Stimulated activated CD8-positive, alpha-beta memory T cell treated with anti-CD3 and anti-CD28 coated beads, Interleukin-12 subunit alpha, Interleukin-12 subunit beta, amount 100 ng/mL, for 1 hour (primary cell): ENCODE results near the gene RNF8.
"Not testable (repeated sequence)": the region's sequence is repeated elsewhere in the genome, so short reads cannot be mapped to it uniquely, and the experiment has no call there.

Experiments
- DNase-seq: peaks from one replicate; pipeline ENCODE4 v3.0.0-alpha.2; 2020; ENCODE audit warnings: low read depth

RNF8 gene, protein sequence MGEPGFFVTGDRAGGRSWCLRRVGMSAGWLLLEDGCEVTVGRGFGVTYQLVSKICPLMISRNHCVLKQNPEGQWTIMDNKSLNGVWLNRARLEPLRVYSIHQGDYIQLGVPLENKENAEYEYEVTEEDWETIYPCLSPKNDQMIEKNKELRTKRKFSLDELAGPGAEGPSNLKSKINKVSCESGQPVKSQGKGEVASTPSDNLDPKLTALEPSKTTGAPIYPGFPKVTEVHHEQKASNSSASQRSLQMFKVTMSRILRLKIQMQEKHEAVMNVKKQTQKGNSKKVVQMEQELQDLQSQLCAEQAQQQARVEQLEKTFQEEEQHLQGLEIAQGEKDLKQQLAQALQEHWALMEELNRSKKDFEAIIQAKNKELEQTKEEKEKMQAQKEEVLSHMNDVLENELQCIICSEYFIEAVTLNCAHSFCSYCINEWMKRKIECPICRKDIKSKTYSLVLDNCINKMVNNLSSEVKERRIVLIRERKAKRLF

DNA sequence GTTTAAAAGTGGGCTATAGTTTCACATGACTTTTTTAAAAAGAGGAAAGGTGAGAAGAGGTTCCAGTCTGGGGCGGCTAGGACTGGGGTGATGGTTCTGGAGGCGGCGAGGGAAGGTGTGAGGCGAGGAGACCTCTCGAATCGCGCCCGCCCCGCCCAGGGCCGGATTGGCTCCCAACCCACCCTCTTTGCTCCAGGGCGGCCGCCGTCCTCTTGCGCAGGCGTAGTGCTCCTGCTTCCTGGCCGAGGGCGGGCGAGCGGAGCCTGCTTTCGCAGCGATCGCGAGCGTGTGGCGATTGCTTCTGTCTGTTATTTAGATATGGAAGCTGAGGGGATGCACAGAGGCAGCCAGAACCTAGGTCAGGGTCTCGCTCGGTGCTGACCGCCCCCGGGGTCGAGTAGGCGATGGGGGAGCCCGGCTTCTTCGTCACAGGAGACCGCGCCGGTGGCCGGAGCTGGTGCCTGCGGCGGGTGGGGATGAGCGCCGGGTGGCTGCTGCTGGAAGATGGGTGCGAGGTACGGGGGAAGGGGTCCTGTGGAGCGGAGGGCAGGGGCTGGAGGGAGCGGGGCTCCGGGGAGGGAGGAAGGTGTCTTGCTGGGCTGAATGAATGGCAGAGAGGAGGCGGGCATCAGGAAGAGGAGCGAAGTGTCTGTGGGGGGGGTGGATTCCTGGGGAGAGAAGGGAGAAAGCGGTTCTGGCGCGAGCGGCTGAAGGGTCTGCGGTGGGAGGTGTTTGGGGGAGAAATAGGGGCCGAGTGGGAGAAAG is at the start of gene RNF8:
TSS of gene RNF8 (plus strand) at position 223 of the 765 bp plus-strand sequence. CDS start at position 405, 182 bp downstream.
- peak; percentile 80 for DNase-seq

DNA sequence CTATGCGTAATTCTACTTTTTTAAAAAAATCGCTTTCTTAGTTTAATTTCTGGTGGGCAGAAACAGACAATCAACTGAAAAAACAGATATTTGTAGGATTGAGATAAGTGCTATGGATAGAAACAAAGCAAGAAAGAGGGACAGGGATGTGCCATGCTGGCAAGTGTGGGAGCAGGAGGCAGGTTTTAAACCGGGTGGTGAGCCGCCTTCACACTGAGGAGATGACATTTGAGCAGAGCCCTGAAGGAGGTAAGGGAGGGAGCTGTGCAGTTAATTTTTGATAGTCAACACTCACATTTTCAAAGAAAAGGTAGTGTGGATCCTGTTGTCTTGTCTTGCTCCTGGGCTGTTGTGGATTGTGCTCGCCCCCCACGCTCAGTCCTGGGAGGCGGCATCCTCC is 49.0 kb upstream of the RNF8 start:
- no peak for DNase-seq

DNA sequence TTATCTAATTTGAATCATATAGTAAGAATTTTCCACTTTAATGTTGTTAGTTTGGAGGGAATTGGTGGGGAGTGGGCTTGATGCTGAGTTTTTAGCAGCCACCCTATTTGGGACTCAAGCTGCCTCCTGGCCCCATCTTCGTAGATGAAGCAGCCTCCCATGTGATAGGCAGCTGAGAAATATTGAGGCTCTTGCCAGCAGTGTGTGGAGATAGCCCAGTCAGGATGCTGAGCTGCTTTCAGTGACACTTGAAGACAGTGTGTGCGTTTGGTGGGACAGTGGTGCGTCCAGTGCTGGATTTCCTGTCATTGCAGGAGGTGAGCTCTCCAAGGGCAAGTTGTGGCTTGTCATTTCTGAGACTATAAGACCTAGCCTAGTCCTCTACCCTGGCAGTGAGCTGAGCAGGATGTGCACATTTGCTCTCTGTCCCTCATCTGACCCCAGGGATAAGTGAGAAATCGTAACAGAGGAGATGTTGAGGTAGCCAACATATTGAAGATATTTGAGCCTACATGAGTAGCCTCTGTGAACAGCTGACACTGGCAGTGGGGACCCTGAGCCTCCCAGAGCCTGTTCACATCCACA is 47.9 kb upstream of the RNF8 start:
- no peak for DNase-seq

DNA sequence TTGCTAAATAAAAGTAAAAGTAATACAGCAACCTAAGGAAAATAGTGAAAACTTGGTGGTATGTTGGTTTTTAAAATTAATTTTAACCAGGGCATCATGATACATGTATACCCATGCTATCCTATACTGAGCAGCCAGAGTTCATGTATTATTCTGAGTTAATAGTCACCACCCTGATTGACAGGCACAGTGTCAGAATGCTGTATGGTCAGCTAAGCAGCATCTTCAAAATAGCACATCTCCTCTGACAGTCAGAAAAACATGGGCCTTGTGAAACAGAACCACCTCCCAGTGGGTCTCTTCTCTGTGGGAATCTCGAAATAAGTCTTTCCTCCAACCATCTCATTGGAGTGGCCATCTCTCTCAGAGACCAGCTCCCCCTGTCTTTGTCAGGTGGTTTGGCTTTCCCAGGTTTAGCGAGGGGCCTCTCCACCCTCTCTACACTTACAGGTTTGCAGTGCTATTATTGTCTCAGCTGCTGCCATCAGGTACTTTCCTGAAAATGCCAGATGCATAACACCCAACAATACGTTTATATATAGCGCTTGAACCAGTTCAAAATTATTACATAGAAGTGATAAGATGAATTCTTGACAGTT is 47.1 kb upstream of the RNF8 start:
- no peak for DNase-seq

DNA sequence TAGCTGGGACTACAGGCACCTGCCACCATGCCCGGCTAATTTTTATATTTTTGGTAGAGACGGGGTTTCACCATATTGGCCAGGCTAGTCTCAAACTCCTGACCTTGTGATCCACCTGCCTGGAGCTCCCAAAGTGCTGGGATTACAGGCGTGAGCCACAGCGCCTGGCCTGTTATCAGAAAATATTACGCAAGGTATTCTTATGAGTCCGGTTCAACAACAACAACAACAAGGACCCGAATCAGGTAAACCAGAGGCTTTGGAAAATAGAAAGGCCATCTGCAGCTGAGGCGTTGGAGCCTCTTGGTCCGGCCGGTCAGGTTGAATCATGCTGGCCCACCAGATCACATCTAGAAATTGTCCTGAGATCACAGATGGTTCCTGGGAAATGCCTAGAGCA is 46.3 kb upstream of the RNF8 start:
- DNase-seq, result not testable (repeated sequence)

DNA sequence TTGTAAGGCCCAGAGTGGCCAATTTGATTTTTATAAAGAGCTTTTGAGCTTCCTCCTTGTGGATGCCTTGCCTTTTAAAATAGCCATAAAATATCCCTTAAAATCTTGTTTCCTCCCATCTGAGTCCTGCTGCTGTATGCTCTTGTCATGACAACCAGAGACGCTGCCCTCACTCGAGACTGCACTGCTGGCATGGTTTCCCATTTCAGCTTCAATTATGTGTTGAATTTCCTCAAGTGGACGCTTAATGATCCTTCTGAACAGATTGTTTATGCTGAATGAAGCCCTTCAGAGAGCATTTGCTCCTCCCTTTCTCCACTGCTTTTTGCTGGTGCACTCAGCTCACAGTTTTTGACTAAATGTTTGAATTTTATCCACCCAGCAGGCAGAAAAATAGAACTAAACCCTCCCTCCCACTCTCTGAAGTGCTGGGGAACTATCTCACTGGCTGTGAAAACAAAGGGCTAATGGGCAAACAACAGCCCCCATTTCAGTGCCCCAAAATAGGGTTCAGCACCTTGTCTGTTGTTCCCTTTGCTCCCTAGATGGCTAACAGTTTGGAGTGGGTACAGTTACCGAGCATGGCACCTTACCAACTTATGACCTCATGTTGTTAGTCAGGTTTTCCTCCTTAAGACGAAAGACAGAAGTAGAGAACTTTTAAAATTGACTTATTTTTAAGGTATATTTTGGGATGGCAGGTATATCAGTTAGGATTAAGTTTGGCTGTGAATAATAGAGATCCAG is 45.5 kb upstream of the RNF8 start:
- DNase-seq, result no peak

DNA sequence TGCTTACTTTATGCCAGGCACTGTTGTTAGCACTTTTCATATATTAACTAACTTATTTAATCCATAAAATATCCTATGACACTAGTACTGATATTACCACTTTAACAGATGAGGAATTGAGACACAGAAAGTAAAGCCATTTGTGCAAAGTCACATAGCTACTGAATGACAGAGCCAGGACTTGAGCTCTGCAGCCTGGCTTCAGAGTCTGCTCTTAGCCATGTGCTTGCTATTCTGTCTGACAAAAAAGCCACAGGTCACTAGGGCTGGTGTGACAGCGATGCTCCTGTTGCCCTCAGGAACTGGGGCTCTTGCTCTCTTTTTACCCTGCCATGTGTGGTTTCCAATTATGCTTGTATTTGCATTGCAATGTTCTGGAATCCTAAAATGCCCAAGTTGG is 44.7 kb upstream of the RNF8 start:
- DNase-seq, result no peak

DNA sequence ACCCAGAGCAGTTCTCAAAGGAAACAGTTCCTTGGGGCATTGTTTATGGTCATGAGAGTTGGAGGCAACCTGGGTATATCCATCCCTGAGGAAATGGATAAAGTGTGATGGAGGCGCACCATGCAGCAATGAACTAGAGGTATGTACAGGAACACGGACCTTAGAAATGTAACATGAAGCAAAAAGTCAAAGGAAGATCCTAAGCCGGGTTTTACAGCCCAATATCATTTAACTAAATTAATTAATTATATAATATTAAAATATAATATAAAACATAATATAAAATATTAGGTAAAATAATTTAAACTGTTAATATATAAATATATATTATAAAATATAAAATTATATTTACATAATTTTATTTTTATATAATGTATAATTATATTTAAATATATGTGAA is 44.1 kb upstream of the RNF8 start:
- no peak for DNase-seq

DNA sequence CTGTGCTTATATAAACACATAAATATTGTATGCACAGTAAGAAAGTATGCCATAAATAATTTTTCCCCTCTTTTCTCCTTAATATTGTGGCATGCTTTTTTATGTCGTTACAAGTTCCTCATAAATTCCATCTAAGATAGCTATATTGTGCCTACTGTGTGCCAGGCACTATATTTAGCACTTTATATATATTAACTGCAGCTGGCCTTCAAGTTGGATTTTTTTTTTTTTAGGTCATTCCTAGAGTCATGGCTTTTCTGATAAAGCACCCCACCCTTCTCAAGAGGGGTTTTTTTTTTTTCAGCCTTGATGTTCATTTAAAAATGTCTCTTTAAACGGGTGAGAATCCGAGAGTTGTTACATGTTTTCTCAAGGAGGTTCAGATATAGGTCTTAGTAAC is 42.8 kb upstream of the RNF8 start:
- DNase-seq, result no peak

DNA sequence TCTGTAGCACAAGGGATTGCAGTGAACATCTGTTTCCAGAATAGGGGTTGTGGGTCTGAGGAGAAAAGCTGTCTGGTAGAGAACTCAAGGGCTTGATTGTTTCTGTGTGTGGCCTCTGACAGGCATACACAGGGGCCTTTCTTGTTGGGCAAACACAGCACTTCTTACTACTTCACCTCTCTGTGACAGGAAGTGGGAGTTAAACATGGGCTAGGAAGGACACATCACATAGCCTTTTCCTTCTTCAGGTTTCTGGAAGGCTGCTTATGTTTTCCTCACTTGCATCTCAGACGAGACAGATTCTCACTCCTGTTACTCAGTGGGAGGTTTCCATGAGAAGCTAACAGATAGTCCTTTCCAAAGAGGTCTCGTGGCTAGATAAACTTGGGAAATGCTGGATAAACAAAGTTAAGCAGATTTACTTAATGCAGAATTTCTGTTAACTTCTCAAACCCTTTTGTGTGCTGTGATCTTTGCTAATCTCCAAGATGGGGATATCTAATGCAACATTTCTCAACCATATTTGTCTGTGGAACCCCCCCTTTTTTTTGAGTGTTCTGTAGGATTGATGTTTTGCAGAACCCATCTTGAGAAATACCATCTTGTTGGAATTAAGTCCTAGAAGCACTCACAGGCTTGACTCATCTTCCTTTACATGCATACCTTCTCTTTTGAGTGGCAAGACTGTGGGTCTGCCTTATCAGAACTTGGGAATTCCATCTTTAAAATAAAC is 41.9 kb upstream of the RNF8 start:
- no peak for DNase-seq

DNA sequence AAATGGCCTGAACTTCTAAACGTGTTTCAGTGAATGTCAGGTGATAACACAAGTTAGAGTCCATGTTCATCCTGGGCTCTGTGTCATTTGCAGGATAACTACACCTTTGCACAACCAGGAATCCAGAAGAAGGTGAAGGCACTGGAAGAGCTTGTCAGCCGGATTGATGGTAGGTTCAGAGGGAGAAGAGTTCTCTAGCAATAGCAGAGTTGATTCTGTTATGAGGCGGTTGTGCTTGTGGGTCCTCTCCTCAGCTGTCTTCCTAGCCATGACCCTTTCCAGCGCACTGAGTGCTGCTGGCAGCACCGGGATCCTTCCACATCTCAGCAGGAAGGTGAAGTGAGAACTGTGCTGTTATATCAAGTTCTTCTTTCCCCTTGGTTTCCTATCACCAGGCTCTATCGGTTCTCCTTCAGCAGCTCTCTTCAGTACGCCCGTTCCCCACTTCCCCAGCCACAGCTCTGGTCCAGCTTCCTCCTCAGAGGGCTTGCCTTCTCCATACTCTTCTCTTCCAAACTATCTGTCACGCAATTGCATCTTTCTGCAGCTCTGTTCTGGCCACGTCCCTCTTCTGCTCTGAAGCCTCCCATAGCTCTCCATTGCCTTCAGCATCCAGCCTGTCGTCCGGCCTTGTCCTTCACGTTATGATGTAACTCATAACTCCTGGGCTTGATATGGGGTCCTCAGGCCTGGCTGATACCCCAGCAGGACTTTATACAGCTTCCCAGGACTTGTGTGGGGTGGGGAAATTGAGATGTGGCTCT is 39.9 kb upstream of the RNF8 start:
- DNase-seq, result no peak

DNA sequence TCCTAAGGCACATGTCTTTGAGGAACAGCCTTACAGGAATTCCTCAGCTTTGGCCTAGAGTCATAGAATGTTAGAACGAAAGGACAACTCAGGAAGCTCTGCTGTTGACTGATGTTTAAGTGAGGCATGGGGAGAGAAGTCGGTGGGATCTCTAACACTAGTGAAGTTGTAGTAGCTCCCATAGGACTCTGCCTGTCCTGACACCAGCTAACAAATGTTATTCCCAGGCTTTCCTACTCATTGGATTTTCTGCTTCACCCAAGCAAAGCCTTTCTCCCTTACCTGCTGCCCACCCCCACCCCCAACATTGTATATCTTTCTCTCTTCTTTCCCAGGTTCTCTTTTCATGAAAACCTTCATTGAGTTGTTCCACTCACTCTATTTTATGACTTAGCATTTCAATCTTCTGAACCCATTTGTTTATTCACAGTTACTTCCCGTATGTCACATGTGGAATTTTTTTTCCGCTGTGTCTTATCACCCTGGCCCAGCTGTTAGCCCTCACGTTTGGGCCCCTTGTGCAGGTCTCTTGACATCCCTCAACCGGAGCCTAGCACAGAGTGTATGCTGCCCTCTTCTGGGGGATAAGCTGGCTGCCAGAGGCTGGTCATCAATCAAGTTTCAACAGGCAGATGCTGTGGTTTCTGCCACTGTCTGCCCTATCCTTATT is 39.2 kb upstream of the RNF8 start:
- no peak for DNase-seq

DNA sequence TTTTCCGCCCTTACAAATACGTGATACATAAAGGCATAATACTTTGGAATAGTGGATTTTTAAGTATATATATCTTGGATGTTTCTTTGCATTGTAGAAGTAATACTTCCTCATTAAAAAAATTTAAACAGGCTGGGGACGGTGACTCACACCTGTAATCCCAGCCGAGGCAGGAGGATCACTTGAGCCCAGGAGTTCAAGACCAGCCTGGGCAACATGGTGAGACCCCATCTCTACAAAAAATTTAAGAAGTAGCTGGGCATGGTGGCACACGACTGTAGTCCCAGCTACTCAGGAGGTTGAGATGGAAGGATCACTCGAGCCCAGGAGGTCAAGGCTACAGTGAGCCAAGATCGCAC is 38.6 kb upstream of the RNF8 start:
- DNase-seq, result no peak

DNA sequence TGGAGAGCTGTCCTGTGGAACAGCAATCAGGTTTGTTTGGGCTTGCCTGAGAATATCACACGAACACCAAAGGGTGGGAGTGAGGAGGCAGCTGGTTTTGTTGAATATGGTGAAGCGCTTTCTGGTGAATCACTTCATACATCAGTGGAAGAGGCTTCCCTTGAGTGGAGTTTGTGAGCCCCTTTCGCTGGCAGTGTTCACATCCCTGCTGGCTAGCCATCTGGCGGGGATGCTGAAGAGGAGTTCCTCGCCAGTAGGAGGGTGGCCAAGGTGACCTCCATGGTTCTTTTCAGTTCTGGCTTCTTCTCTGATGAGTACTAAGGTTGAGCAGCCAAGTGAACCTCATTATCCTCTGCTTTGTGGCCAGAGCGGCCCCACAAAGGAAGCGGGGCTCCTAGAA is 37.7 kb upstream of the RNF8 start:
- DNase-seq, result no peak

DNA sequence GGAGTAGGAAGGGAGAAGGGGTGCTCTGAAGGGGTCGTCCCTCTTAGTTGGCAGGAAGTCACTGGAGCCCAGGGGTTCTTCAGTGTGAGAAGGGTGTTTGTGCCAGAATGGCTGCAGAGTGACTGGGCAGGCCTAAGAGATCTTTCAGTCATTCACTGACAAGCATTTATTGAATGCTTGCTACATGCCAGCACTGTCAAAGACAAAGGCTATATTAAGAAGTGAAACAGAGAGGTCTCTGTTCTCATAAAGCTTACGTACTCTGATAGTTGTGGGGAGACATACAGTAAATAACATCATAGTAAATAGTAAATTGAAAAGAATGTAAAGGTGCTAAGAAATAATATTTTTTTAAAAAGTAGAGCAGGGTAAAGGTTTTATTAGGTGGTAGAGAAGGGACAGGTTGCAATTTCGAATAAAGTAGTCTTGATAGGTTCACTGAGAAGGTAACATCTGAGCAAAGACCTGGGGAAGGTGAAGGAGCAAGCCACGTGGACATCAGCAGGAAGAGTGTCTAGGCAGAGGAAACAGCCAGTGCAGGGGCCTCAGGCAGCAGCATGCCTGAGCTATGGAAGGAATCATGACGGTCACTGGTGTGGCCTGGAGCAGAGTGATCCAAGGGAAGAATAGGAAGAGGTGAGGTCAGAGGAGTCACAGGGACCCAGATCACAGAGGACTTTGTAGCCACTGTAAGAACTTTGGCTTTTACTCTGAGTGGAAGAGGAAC is 36.3 kb upstream of the RNF8 start:
- no peak for DNase-seq

DNA sequence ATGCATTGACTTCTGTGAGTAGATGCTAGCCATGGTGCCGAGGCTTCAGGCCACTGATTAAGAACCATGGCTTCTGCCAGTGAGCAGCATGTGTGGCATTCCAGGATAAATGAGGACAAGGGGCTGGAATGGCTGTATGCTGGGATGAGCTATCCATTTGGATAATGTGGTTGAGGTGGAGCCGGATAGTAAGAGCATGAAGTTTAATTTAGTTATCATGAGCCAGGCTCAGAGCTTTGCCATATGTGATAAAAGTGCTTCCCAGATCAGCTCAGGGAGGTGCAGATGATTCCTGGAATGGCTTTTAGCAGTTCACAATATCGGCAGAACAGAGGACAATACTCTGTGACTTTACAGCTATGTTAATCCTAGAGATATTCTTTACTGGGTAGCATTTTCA is 34.6 kb upstream of the RNF8 start:
- no peak for DNase-seq

DNA sequence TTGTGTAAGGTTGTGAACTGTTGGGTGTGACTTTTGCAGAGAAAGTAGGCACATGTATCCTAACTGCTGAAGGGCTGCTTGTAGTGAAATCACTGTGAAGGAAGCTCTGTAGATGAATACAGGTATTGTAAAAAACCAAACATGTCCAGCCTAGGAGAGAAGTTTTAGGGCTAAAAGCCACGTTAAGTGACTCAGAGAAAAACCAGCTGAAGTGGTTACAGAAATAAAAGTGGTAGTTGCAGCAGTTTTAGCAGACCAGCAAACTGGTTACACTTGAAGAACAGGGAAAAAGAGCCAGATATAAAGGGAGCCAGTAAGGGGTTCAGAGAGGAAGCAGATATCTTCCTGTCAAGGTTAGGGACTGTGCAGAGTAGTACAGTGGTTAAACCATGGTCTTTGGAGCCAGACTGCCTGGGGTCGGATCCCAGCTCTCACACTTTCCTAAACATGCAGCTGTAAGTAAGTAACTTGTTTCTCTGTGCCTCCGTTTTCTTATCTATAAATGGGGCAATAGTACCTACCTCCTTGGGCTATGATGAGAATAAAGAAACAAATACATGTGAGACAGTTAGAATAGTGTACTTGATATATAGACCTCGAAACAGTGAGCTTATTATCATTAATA is 33.8 kb upstream of the RNF8 start:
- DNase-seq, result no peak

DNA sequence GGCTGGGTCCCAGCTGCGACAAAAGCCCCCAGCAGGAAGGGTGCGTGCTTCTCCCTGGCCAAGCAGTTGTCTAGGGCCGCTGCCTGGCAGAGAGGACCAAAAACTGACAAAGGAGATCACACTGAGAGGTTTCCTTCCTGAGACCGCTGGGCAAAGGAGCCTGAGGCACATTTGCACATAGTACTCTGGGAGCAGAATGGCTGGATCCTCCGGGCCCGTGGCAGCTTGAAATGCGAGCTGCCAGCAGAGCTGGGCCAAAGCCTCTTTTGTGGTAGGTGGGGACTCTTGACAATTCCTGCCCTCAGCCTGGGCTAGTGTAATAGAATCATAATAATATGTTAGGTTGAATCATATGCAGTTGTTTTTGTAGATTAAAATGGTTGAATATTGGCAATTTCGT is 33.1 kb upstream of the RNF8 start:
- DNase-seq, result no peak

DNA sequence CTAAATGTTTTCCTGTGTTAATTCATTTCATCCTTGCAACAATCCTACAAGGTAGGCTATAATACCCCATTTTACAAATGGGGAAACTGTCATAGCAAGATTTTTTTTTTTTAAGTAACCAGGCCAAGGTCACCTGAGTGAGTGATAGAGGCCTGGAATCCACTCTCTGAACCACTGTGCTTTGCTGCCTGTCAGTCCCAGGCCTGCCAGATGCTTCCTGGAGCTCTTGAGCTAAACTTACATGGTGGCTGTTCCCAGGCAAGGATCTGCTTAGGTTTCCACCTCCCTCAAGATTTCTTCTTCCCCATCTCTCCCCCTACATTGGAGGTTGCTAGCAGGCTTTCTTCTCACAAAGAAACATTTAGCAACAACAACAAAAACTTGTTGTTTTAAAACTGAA is 32.7 kb upstream of the RNF8 start:
- no peak for DNase-seq
